ENCODE data around the gene XRCC1. TPM values are rescaled to one million over a fixed set of nuclear protein-coding genes. Genes with fewer than 3 reads are reported as not detected.

Gene XRCC1
- total RNA-seq, 1 experiment from 2014 or later = 45.1 TPM

DNA sequence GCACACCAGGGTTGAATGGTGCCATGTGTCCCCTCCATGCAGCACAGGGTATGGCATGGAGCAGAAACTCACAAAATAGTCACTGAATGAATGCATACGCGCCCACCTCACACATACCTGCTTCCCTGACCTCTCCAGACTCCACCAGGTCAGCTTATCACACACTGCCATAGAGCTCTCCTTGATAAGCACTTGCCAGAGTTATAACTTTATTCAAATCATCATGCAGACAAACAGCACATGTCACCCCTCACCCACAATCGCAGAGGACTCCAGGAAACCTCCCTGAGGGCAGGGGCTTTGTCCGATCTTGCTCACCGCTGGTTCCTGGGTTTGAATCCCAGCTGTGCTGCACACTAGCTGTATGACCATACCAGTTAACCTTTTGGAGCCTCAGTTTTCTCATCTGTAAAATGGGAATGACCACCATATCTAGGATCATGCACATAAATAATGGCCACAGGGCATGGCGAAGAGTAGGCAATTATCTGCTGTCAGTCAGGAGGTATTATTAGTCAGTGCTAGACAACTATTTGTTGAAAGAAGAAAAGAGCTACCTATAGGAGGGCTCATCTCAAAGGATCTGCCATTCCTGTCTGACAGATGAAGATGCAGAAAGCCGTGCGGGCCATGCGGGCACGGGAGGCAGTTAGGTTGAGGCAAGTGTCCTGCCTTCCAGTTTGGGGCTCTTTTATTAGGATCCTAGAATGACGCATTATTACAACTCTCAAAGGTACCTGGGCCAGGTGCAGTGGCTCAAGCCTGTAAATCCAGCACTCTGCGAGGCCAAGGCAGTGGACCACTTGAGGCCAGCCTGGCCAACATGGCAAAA, 14.0 kb downstream of the XRCC1 start:
- TF ChIP-seq, protein P1, sequence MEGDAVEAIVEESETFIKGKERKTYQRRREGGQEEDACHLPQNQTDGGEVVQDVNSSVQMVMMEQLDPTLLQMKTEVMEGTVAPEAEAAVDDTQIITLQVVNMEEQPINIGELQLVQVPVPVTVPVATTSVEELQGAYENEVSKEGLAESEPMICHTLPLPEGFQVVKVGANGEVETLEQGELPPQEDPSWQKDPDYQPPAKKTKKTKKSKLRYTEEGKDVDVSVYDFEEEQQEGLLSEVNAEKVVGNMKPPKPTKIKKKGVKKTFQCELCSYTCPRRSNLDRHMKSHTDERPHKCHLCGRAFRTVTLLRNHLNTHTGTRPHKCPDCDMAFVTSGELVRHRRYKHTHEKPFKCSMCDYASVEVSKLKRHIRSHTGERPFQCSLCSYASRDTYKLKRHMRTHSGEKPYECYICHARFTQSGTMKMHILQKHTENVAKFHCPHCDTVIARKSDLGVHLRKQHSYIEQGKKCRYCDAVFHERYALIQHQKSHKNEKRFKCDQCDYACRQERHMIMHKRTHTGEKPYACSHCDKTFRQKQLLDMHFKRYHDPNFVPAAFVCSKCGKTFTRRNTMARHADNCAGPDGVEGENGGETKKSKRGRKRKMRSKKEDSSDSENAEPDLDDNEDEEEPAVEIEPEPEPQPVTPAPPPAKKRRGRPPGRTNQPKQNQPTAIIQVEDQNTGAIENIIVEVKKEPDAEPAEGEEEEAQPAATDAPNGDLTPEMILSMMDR (conservative IDR thresholded peaks at IDR 0.05) = no peak
- TF ChIP-seq EZH2 (IDR thresholded peaks at IDR 0.05; ENCODE audit: low read depth) = no peak
- intact Hi-C loops (cut with micrococcal nuclease; ENCODE audit: unreplicated experiment) = no loop called here

DNA sequence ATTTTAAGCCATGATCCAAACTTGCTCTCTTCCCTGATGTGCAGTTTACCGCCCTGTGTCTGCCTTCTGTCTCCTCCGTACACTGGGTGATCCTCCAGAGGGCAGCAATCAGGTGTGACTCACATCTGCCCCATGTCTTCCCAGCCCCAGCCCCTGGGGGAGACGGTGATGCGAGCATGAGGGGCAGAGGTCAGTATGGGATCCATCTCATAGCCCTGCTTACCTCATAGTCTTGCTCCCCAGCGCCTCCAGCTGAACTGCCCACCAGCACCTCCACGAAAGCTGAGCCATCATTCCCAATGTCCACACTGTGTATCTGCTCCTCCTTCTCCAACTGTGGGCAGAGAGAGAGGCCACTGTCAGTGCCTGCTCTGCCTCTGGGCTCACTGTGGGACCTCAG, 14.6 kb downstream of the XRCC1 start:
- Histone ChIP-seq H3K4me3 (no peak overlapping the region), H3K79me2 (ENCODE audit: low read depth) (no peaks in the 10 kb centered on the region), H3K9me2 (ENCODE audit: insufficient read depth) (no peaks in the 10 kb centered on the region), H3K27me3 (ENCODE audit: insufficient read depth, low read depth) (no peaks in the 10 kb centered on the region), H3K9me3 (ENCODE audit: insufficient read depth, low read depth) (no peaks in the 10 kb centered on the region), H3K4me2 (no peak overlapping the region), H3F3A (ENCODE audit: insufficient read depth, low read depth) (peaks cover 13% of the 10 kb centered on the region; the same call in 1 of the 2 replicates), H3K4me1 (replicated peaks; ENCODE audit: insufficient read depth) (no peaks in the 10 kb centered on the region), H3K36me3 (ENCODE audit: low read depth) (no peaks in the 10 kb centered on the region), H2AFZ (no peak overlapping the region), H4K20me1 (ENCODE audit: insufficient read depth) (no peaks in the 10 kb centered on the region), H3K27ac (no peak overlapping the region)
- no peak for TF ChIP-seq EZH2 (IDR thresholded peaks at IDR 0.05; ENCODE audit: low read depth)
- TF ChIP-seq, protein P1 (conservative IDR thresholded peaks at IDR 0.05) = no peak
- ChIA-PET POLR2A (ENCODE audit: unreplicated experiment) (interaction anchor here (0.6 kb wide), 1 partner anchor 36 kb away, joined by 4 read pairs; no protein-coding TSS in a partner anchor), CTCF (no interaction called here)
- no peak for DNase-seq
- BruUV-seq (replicated peaks) = no TSS peak
- intact Hi-C loops (cut with micrococcal nuclease; ENCODE audit: unreplicated experiment) = no loop called here

More for the DNA sequence above, 14.0 kb downstream of the XRCC1 start:
- H3K9me3 ChIP-seq (ENCODE audit: insufficient read depth, low read depth) = no peaks in the 10 kb centered on the region
- no peak overlapping the region for H3K27ac ChIP-seq
- H3K36me3 ChIP-seq (ENCODE audit: low read depth) = no peaks in the 10 kb centered on the region
- no peak overlapping the region for H3K4me3 ChIP-seq
- DNase-seq = no peak
- no TSS peak for BruUV-seq (replicated peaks)
- no peaks in the 10 kb centered on the region for H3K27me3 ChIP-seq (ENCODE audit: insufficient read depth, low read depth)
- peaks cover 13% of the 10 kb centered on the region; the same call in 1 of the 2 replicates for H3F3A ChIP-seq (ENCODE audit: insufficient read depth, low read depth)
- no peaks in the 10 kb centered on the region for H3K4me1 ChIP-seq (replicated peaks; ENCODE audit: insufficient read depth)
- no peaks in the 10 kb centered on the region for H4K20me1 ChIP-seq (ENCODE audit: insufficient read depth)
- no peaks in the 10 kb centered on the region for H3K9me2 ChIP-seq (ENCODE audit: insufficient read depth)
- H2AFZ ChIP-seq = no peak overlapping the region
- no peak overlapping the region for H3K4me2 ChIP-seq
- POLR2A ChIA-PET (ENCODE audit: unreplicated experiment) = no interaction called here
- no peaks in the 10 kb centered on the region for H3K79me2 ChIP-seq (ENCODE audit: low read depth)
- CTCF ChIA-PET = no interaction called here

DNA sequence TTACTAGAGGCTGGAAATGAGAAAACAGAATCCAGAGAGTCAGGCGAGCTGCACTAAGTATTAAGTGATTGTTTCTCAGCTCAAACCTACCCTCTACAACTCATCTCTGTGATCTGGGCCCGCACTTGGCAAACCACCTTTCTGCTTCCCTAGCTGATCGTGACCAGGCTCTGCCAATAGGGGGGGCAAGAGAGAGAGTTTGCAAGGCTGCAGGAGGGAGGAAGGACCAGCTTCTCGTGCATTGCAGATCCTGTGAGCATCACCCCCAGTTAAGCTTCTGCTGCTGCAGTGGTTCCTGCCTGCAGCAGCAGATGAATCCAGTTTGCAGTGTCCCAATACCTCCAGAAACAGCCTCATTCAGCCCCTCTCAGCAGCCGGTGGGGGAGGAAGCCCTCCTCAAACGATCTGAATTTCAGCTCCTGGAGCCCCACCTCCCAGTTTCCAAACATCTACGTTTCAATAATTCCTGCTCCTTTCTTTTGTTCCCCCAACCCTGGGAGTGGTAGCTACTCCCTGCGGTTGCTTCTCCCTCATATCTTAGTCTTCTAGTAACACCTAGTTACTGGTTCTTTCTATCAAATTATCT, 20.0 kb downstream of the XRCC1 start:
- Histone ChIP-seq H4K20me1 (ENCODE audit: insufficient read depth) (no peaks in the 10 kb centered on the region), H3K79me2 (ENCODE audit: low read depth) (no peaks in the 10 kb centered on the region), H3K36me3 (ENCODE audit: low read depth) (no peaks in the 10 kb centered on the region), H3K4me1 (replicated peaks; ENCODE audit: insufficient read depth) (no peaks in the 10 kb centered on the region), H2AFZ (no peak overlapping the region), H3K27me3 (ENCODE audit: insufficient read depth, low read depth) (no peaks in the 10 kb centered on the region), H3K9me2 (ENCODE audit: insufficient read depth) (no peaks in the 10 kb centered on the region), H3K27ac (no peak overlapping the region), H3K4me2 (no peak overlapping the region), H3F3A (ENCODE audit: insufficient read depth, low read depth) (0 out of 2 replicates have a peak, but pooled peaks cover 9% of the 10 kb centered on the region), H3K9me3 (ENCODE audit: insufficient read depth, low read depth) (no peaks in the 10 kb centered on the region), H3K4me3 (no peak overlapping the region)
- ChIA-PET CTCF (interaction anchor here (0.5 to 1.6 kb wide), 9 partner anchors 29 to 1379 kb away, joined by 3 to 5 read pairs (median 3); partner anchors contain the start of gene SMG9), POLR2A (ENCODE audit: unreplicated experiment) (no interaction called here)
- TF ChIP-seq, protein P1 (conservative IDR thresholded peaks at IDR 0.05) = peak; percentile 76
- TF ChIP-seq EZH2 (IDR thresholded peaks at IDR 0.05; ENCODE audit: low read depth) = no peak
- DNase-seq = peak in 1 of 2 experiments; percentile 65
- intact Hi-C loops (cut with micrococcal nuclease; ENCODE audit: unreplicated experiment) = no loop called here
- no TSS peak for BruUV-seq (replicated peaks)
